Naive thymus-derived CD4-positive, alpha-beta T cell (primary cell): ENCODE results near the gene AEN. TPM values are rescaled to one million over a fixed set of nuclear protein-coding genes. Genes with fewer than 3 reads are reported as not detected.

Experiments used
- ATAC-seq: fragments of 150-1000 bp; cut with Tn5 transposase; 2 replicates; pipeline ENCODE4 v1.10.0; 2021; ENCODE audit warnings: mild to moderate bottlenecking, moderate library complexity
- CTCF ChIA-PET: fragments of 350-600 bp; sonication (Branson Sonifier 250); formaldehyde crosslinking; loops from one replicate; lab custom pipeline; 2021; ENCODE audit warnings: antibody characterized with exemption; lab: Charles Lee
- POLR2A ChIA-PET: fragments of 350-600 bp; sonication (Branson Sonifier 250); formaldehyde crosslinking; loops from one replicate; lab custom pipeline; 2021; ENCODE audit warnings: antibody characterized with exemption, inconsistent platforms; lab: Charles Lee
- DNase-seq, 9 donors: peaks; one replicate each; pipeline versions ENCODE4 v3.0.0 to v3.0.0-alpha.2; 2020 to 2022; ENCODE audit warnings: mixed read lengths in 1 of 9
- H3K27ac ChIP-seq: one replicate; pipeline ENCODE4 v1.7.0; 2013; ENCODE audit warnings: mild to moderate bottlenecking, low read depth, low read length, moderate library complexity
- H3K27me3 ChIP-seq, 2 donors: one replicate each; pipeline ENCODE4 v1.7.0; 2013; ENCODE audit warnings: low read length in 2 of 2, mild to moderate bottlenecking in 2 of 2, moderate library complexity in 2 of 2; ENCODE audit not compliant: control insufficient read depth in 2 of 2, insufficient read depth in 2 of 2
- H3K36me3 ChIP-seq, 3 experiments: 1 replicate in 2 of 3; 2 replicates in 1 of 3; pipeline ENCODE4 v1.7.0; 2013; ENCODE audit warnings: low read length in 3 of 3, mild to moderate bottlenecking in 3 of 3, moderate library complexity in 1 of 3; ENCODE audit not compliant: insufficient read depth in 3 of 3, control insufficient read depth in 2 of 3
- H3K4me1 ChIP-seq, 2 donors: one replicate each; pipeline ENCODE4 v1.7.0; 2013; ENCODE audit warnings: low read length in 2 of 2, mild to moderate bottlenecking in 2 of 2, moderate library complexity in 1 of 2; ENCODE audit not compliant: control insufficient read depth in 2 of 2, insufficient read depth in 2 of 2
- H3K4me3 ChIP-seq: 2 replicates; pipeline ENCODE4 v1.7.0; 2013; ENCODE audit warnings: mild to moderate bottlenecking, low read length
- H3K9me3 ChIP-seq, 3 experiments: 1 replicate in 2 of 3; 2 replicates in 1 of 3; pipeline ENCODE4 v1.7.0; 2013; ENCODE audit warnings: low read length in 3 of 3; ENCODE audit not compliant: control insufficient read depth in 2 of 3
- H3K27ac Mint-ChIP-seq, 9 donors: one replicate each; pipeline ENCODE4 v1.8.0; 2020 to 2022; ENCODE audit warnings: mixed read lengths in 9 of 9, mild to moderate bottlenecking in 8 of 9, moderate library complexity in 5 of 9, inconsistent platforms in 2 of 9
- H3K27me3 Mint-ChIP-seq, 5 donors: one replicate each; pipeline ENCODE4 v1.8.0; 2021 to 2022; ENCODE audit warnings: mixed read lengths in 5 of 5, mild to moderate bottlenecking in 1 of 5
- H3K36me3 Mint-ChIP-seq, 5 donors: one replicate each; pipeline ENCODE4 v1.8.0; 2020 to 2022; ENCODE audit warnings: mixed read lengths in 5 of 5, mild to moderate bottlenecking in 3 of 5, inconsistent platforms in 1 of 5
- H3K4me1 Mint-ChIP-seq, 7 donors: one replicate each; pipeline ENCODE4 v1.8.0; 2020 to 2022; ENCODE audit warnings: mixed read lengths in 7 of 7, mild to moderate bottlenecking in 3 of 7, inconsistent platforms in 1 of 7
- H3K4me3 Mint-ChIP-seq, 10 donors: one replicate each; pipeline ENCODE4 v1.8.0; 2020 to 2022; ENCODE audit warnings: mild to moderate bottlenecking in 10 of 10, mixed read lengths in 10 of 10, moderate library complexity in 6 of 10, inconsistent platforms in 2 of 10
- H3K9me3 Mint-ChIP-seq, 11 donors: one replicate each; pipeline ENCODE4 v1.8.0; 2020 to 2022; ENCODE audit warnings: mixed read lengths in 11 of 11, mild to moderate bottlenecking in 4 of 11, inconsistent platforms in 1 of 11, moderate library complexity in 1 of 11
- intact Hi-C, 2 donors: fragments of 100-400 bp; cut with micrococcal nuclease; formaldehyde crosslinking; loops; one replicate each; pipeline ENCODE4 v1.15.1; 2023
- polyA plus RNA-seq, 2 donors: library from polyadenylated mRNA; unstranded; fragments of 300-500 nt; fragmentation: Illumina TruSeq; gene quantifications; one replicate each; pipeline ENCODE4 v1.2.3, GENCODE V29; 2021
- total RNA-seq, 6 experiments: library from RNA in 5 of 6; stranded (reverse) in 5 of 6; gene quantifications; 1 replicate in 5 of 6; 2 replicates in 1 of 6; pipeline ENCODE4 v1.2.3 and lab custom pipeline; 2021 to 2026

AEN gene
- total and polyA plus RNA-seq, 7 experiments from 2014 or later = 20.2 to 52.1 (median 31.7) TPM

- no peaks in the 10 kb centered on the region for H3K9me3 ChIP-seq
- peaks cover 0 to 15% (median 4%) of the 10 kb centered on the region in 5 donors for H3K36me3 Mint-ChIP-seq
- ATAC-seq (peak; percentile 77), DNase-seq (peak in 8 of 9 donors; percentile 37 to 67 (median 55))
- intact Hi-C loops = loop anchor here in 1 of 2 donors (2.0 kb wide), 1 partner anchor 17 kb away; no protein-coding TSS in a partner anchor
- ChIA-PET CTCF (no interaction called here), POLR2A (no interaction called here)
- peak overlapping the region in 8 of 10 donors; percentile 38 to 65 (median 51) for H3K4me3 Mint-ChIP-seq
- peaks cover 0 to 6% (median 0%) of the 10 kb centered on the region in 11 donors for H3K9me3 Mint-ChIP-seq
- H3K27me3 Mint-ChIP-seq = peaks cover 67 to 80% (median 76%) of the 10 kb centered on the region in 5 donors
- H3K27ac ChIP-seq = no peak overlapping the region
- H3K27me3 ChIP-seq = peaks cover 0 to 14% of the 10 kb centered on the region in 2 donors
- no peak overlapping the region for H3K27ac Mint-ChIP-seq
- H3K4me1 Mint-ChIP-seq = peaks cover 0 to 33% (median 24%) of the 10 kb centered on the region in 7 donors
- H3K4me1 ChIP-seq = peaks cover 0 to 15% of the 10 kb centered on the region in 2 donors
- no peak overlapping the region for H3K4me3 ChIP-seq
- H3K36me3 ChIP-seq = no peaks in the 10 kb centered on the region
These were observed 15.7 kb upstream of the AEN start for GRCh38 chr15:88605189-88606069.

- CTCF ChIA-PET = no interaction called here
- ATAC-seq (no peak), DNase-seq (no peak)
- Mint-ChIP-seq H3K27me3 (peaks cover 73 to 86% (median 83%) of the 10 kb centered on the region in 5 donors), H3K36me3 (peaks cover 0 to 15% (median 4%) of the 10 kb centered on the region in 5 donors), H3K9me3 (peaks cover 0 to 6% (median 0%) of the 10 kb centered on the region in 11 donors), H3K4me3 (peak overlapping the region in 8 of 10 donors; percentile 5 to 65 (median 50)), H3K4me1 (peaks cover 0 to 33% (median 24%) of the 10 kb centered on the region in 7 donors), H3K27ac (peak overlapping the region in 1 of 9 donors; percentile 32)
- H3K9me3 ChIP-seq = no peaks in the 10 kb centered on the region
- peaks cover 0 to 14% of the 10 kb centered on the region in 2 donors for H3K27me3 ChIP-seq
- POLR2A ChIA-PET = no interaction called here
- H3K4me3 ChIP-seq = no peak overlapping the region
- no peaks in the 10 kb centered on the region for H3K36me3 ChIP-seq
- H3K4me1 ChIP-seq = peaks cover 0 to 15% of the 10 kb centered on the region in 2 donors
- no peak overlapping the region for H3K27ac ChIP-seq
- intact Hi-C loops = no loop called here
These were observed 14.9 kb upstream of the AEN start for GRCh38 chr15:88606070-88606794.

DNA sequence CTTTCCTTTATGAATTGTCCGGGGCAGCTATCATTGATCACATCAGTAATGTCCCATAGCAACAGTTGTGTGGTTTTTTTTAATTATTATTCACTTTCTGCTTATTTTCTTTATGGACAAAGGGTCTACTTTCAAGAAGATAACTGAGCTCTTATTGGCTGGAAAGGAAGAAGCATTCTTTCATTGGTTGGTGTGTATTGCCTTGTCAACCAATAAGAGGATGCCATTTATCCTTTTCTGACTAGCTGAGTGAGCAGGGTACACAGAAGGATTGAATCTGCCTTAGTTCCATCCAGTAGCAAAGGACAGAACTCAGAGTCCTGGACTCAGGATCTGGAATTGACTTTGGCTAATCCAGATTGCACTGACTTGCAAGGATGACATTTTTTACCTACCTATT lies 13.2 kb upstream of the AEN start:
- H3K27me3 ChIP-seq = peaks cover 0 to 14% of the 10 kb centered on the region in 2 donors
- Mint-ChIP-seq H3K4me1 (peaks cover 0 to 33% (median 24%) of the 10 kb centered on the region in 7 donors), H3K27me3 (peaks cover 70 to 92% (median 86%) of the 10 kb centered on the region in 5 donors), H3K36me3 (peaks cover 0 to 15% (median 4%) of the 10 kb centered on the region in 5 donors), H3K27ac (no peak overlapping the region), H3K9me3 (peaks cover 0 to 6% (median 0%) of the 10 kb centered on the region in 11 donors), H3K4me3 (no peak overlapping the region)
- ChIA-PET POLR2A (interaction anchor here (0.7 kb wide), 1 partner anchor 358 kb away, joined by 4 read pairs; no protein-coding TSS in a partner anchor), CTCF (no interaction called here)
- peaks cover 0 to 15% of the 10 kb centered on the region in 2 donors for H3K4me1 ChIP-seq
- no peaks in the 10 kb centered on the region for H3K9me3 ChIP-seq
- no peak for DNase-seq
- no peak overlapping the region for H3K27ac ChIP-seq
- intact Hi-C loops = no loop called here
- H3K36me3 ChIP-seq = no peaks in the 10 kb centered on the region
- H3K4me3 ChIP-seq = no peak overlapping the region
- no peak for ATAC-seq

GRCh38 chr15:88608607-88609181 lies 12.4 kb upstream of the AEN start:
- ATAC-seq = no peak
- no peak overlapping the region for H3K27ac ChIP-seq
- Mint-ChIP-seq H3K27me3 (peaks cover 62 to 91% (median 84%) of the 10 kb centered on the region in 5 donors), H3K9me3 (peaks cover 0 to 4% (median 0%) of the 10 kb centered on the region in 11 donors), H3K36me3 (peaks cover 0 to 15% (median 2%) of the 10 kb centered on the region in 5 donors), H3K4me3 (no peak overlapping the region), H3K27ac (no peak overlapping the region), H3K4me1 (peaks cover 0 to 30% (median 24%) of the 10 kb centered on the region in 7 donors)
- DNase-seq = no peak
- H3K27me3 ChIP-seq = peaks cover 0 to 14% of the 10 kb centered on the region in 2 donors
- H3K36me3 ChIP-seq = no peaks in the 10 kb centered on the region
- ChIA-PET CTCF (interaction anchor here (0.6 to 1.5 kb wide), 2 partner anchors 56 to 226 kb away, joined by 3 to 5 read pairs; no protein-coding TSS in a partner anchor), POLR2A (no interaction called here)
- intact Hi-C loops = no loop called here
- H3K9me3 ChIP-seq = no peaks in the 10 kb centered on the region
- peaks cover 0 to 15% of the 10 kb centered on the region in 2 donors for H3K4me1 ChIP-seq
- no peak overlapping the region for H3K4me3 ChIP-seq

GRCh38 chr15:88609344-88610090 lies 11.6 kb upstream of the AEN start:
- DNase-seq = no peak
- Histone ChIP-seq H3K27me3 (peaks cover 0 to 14% of the 10 kb centered on the region in 2 donors), H3K27ac (no peak overlapping the region), H3K9me3 (no peaks in the 10 kb centered on the region), H3K36me3 (no peaks in the 10 kb centered on the region), H3K4me1 (peaks cover 0 to 14% of the 10 kb centered on the region in 2 donors), H3K4me3 (no peak overlapping the region)
- Mint-ChIP-seq H3K36me3 (peaks cover 0 to 15% (median 2%) of the 10 kb centered on the region in 5 donors), H3K4me1 (peaks cover 0 to 23% (median 17%) of the 10 kb centered on the region in 7 donors), H3K4me3 (no peak overlapping the region), H3K27me3 (peaks cover 55 to 83% (median 75%) of the 10 kb centered on the region in 5 donors), H3K9me3 (peaks cover 0 to 3% (median 0%) of the 10 kb centered on the region in 11 donors), H3K27ac (no peak overlapping the region)
- intact Hi-C loops = no loop called here
- POLR2A ChIA-PET = no interaction called here
- no peak for ATAC-seq
- CTCF ChIA-PET = interaction anchor here (0.6 to 1.5 kb wide), 2 partner anchors 55 to 225 kb away, joined by 3 to 5 read pairs; no protein-coding TSS in a partner anchor
